Glutamatergic neuron (in vitro differentiated cells): ENCODE results near the gene CEP104. TPM values are rescaled to one million over a fixed set of nuclear protein-coding genes. Genes with fewer than 3 reads are reported as not detected.
A peak's percentile ranks its signal among the peaks of the same experiment; 100 is the strongest.

Experiments used
- DNase-seq: peaks from one replicate; pipeline ENCODE4 v3.0.0; 2022
- H3K27ac Mint-ChIP-seq: one replicate; pipeline ENCODE4 v1.8.0; 2020; ENCODE audit warnings: mild to moderate bottlenecking, mixed read lengths, inconsistent platforms; ENCODE audit not compliant: unreplicated experiment
- H3K27me3 Mint-ChIP-seq: one replicate; pipeline ENCODE4 v1.8.0; 2020; ENCODE audit warnings: mild to moderate bottlenecking, moderate library complexity, mixed read lengths, inconsistent platforms; ENCODE audit not compliant: unreplicated experiment
- H3K36me3 Mint-ChIP-seq: one replicate; pipeline ENCODE4 v1.8.0; 2020; ENCODE audit warnings: mild to moderate bottlenecking, mixed read lengths, inconsistent platforms; ENCODE audit not compliant: unreplicated experiment
- H3K4me1 Mint-ChIP-seq: one replicate; pipeline ENCODE4 v1.8.0; 2020; ENCODE audit warnings: mild to moderate bottlenecking, low read depth, mixed read lengths, inconsistent platforms; ENCODE audit not compliant: unreplicated experiment
- H3K4me3 Mint-ChIP-seq: one replicate; pipeline ENCODE4 v1.8.0; 2020; ENCODE audit warnings: mild to moderate bottlenecking, mixed read lengths, inconsistent platforms; ENCODE audit not compliant: unreplicated experiment
- H3K9me3 Mint-ChIP-seq: one replicate; pipeline ENCODE4 v1.8.0; 2020; ENCODE audit warnings: mild to moderate bottlenecking, moderate library complexity, mixed read lengths, inconsistent platforms; ENCODE audit not compliant: unreplicated experiment
- CTCF ChIP-seq: fragments of 200-600 bp; sonication (generic); IDR thresholded peaks from one replicate; pipeline ENCODE4 v1.5.0; 2021; ENCODE audit not compliant: partially characterized antibody, unreplicated experiment
- total RNA-seq: library from RNA; stranded (reverse); fragmentation: NEBNext Ultra II Directional; extraction: Animal tissue kit (Norgen Biotek cat#: 25700); gene quantifications from one replicate; pipeline ENCODE4 v1.2.1, GENCODE V29; 2021; ENCODE audit not compliant: unreplicated experiment

The CEP104 gene
- total RNA-seq, 1 donor from 2014 or later, result 102 TPM

DNA sequence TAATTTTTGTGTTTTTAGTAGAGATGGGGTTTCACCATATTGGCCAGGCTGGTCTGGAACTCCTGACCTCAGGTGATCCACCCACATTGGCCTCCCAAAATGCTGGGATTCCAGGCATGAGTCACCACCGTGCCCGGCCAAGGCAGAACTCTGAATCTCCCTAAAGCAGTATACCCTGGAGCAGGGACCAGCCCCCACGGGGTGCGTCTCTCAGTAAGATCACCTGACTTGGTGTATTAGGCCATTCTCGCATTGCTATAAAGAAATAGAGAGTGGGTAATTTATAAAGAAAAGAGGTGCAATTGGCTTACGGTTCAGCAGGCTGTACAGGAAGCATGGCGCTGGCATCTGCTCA lies 14.4 kb upstream of the CEP104 start:
- DNase-seq, result no peak
- H3K4me3 Mint-ChIP-seq, result no peak overlapping the region
- H3K36me3 Mint-ChIP-seq, result peaks cover 7% of the 10 kb centered on the region

GRCh38 chr1:3869751-3870301 lies 12.8 kb upstream of the CEP104 start:
- peaks cover 26% of the 10 kb centered on the region for H3K27me3 Mint-ChIP-seq
- peak overlapping the region; percentile 74 for H3K4me3 Mint-ChIP-seq
- DNase-seq, result peak; percentile 94
- no peak for TF ChIP-seq CTCF
- H3K9me3 Mint-ChIP-seq, result peaks cover 20% of the 10 kb centered on the region
- H3K4me1 Mint-ChIP-seq, result peaks cover 19% of the 10 kb centered on the region
- H3K27ac Mint-ChIP-seq, result peak overlapping the region; percentile 99
- peaks cover 7% of the 10 kb centered on the region for H3K36me3 Mint-ChIP-seq

More for the DNA sequence above, 14.4 kb upstream of the CEP104 start:
- no peak for TF ChIP-seq CTCF
- Mint-ChIP-seq H3K27me3 (peaks cover 21% of the 10 kb centered on the region), H3K4me1 (peaks cover 11% of the 10 kb centered on the region), H3K27ac (peak overlapping the region; percentile 99), H3K9me3 (peaks cover 13% of the 10 kb centered on the region)

- no peak for DNase-seq
- Mint-ChIP-seq H3K27ac (peak overlapping the region; percentile 76), H3K27me3 (peaks cover 28% of the 10 kb centered on the region), H3K4me1 (peaks cover 21% of the 10 kb centered on the region), H3K9me3 (peaks cover 20% of the 10 kb centered on the region), H3K4me3 (peak overlapping the region; percentile 57), H3K36me3 (peaks cover 7% of the 10 kb centered on the region)
- no peak for TF ChIP-seq CTCF
These were observed 11.5 kb upstream of the CEP104 start for GRCh38 chr1:3868464-3869006.

GRCh38 chr1:3865606-3866160 lies 8.7 kb upstream of the CEP104 start:
- no peak for TF ChIP-seq CTCF
- Mint-ChIP-seq H3K4me3 (peak overlapping the region; percentile 25), H3K9me3 (peaks cover 21% of the 10 kb centered on the region), H3K36me3 (peaks cover 7% of the 10 kb centered on the region), H3K4me1 (peaks cover 19% of the 10 kb centered on the region), H3K27me3 (peaks cover 24% of the 10 kb centered on the region), H3K27ac (peak overlapping the region; percentile 89)
- peak; percentile 65 for DNase-seq

GRCh38 chr1:3864884-3865283 lies 7.9 kb upstream of the CEP104 start:
- peaks cover 15% of the 10 kb centered on the region for H3K9me3 Mint-ChIP-seq
- no peak for TF ChIP-seq CTCF
- peaks cover 18% of the 10 kb centered on the region for H3K27me3 Mint-ChIP-seq
- peak overlapping the region; percentile 54 for H3K4me3 Mint-ChIP-seq
- DNase-seq, result no peak
- peaks cover 7% of the 10 kb centered on the region for H3K36me3 Mint-ChIP-seq
- peaks cover 11% of the 10 kb centered on the region for H3K4me1 Mint-ChIP-seq
- H3K27ac Mint-ChIP-seq, result peak overlapping the region; percentile 89
